NT2/D1 (cell line): ENCODE measurements around the gene HMOX1.
"Not testable (repeated sequence)": the region's sequence is repeated elsewhere in the genome, so short reads cannot be mapped to it uniquely, and the experiment has no call there.

Experiments
- DNase-seq: peaks from one replicate; pipeline ENCODE4 v3.0.0-alpha.2; 2011; ENCODE audit warnings: low read depth, low spot score
- H3K27me3 ChIP-seq: 2 replicates; pipeline ENCODE4 v1.6.0; 2011; ENCODE audit warnings: mild to moderate bottlenecking; ENCODE audit not compliant: insufficient read length, insufficient read depth
- H3K36me3 ChIP-seq: 2 replicates; pipeline ENCODE4 v1.6.1; 2011; ENCODE audit warnings: mild to moderate bottlenecking, low read length, mixed read lengths; ENCODE audit not compliant: insufficient read depth, insufficient read length
- H3K4me1 ChIP-seq: 2 replicates; pipeline ENCODE4 v1.5.1; 2011; ENCODE audit not compliant: insufficient read depth, insufficient read length
- H3K4me3 ChIP-seq: 2 replicates; pipeline ENCODE4 v1.5.1; 2011; ENCODE audit warnings: low read depth; ENCODE audit not compliant: insufficient read length
- H3K9ac ChIP-seq: 2 replicates; pipeline ENCODE4 v1.6.0; 2011; ENCODE audit warnings: low read depth; ENCODE audit not compliant: insufficient read length
- H3K9me3 ChIP-seq: 2 replicates; pipeline ENCODE4 v1.5.1; 2011; ENCODE audit warnings: mild to moderate bottlenecking, low read length; ENCODE audit not compliant: insufficient read depth
- SUZ12 ChIP-seq: IDR thresholded peaks from 2 replicates; pipeline ENCODE4 v1.6.1; 2011; ENCODE audit not compliant: insufficient read length, insufficient read depth; ENCODE audit errors: extremely low read depth
- YY1 ChIP-seq: IDR thresholded peaks from 2 replicates; pipeline ENCODE4 v1.6.1; 2011; ENCODE audit not compliant: insufficient read length, insufficient read depth
- ZNF274 ChIP-seq: IDR thresholded peaks from 2 replicates; pipeline ENCODE4 v1.6.1; 2011; ENCODE audit warnings: mild to moderate bottlenecking, low read depth, low read length

Gene HMOX1

GRCh38 chr22:35394810-35395563 lies 14.1 kb downstream of the HMOX1 start:
- no peaks in the 10 kb centered on the region for H3K27me3 ChIP-seq
- no peaks in the 10 kb centered on the region for H3K4me1 ChIP-seq
- TF ChIP-seq ZNF274 (no peak), YY1 (no peak), SUZ12 (no peak)
- peaks cover 26% of the 10 kb centered on the region for H3K36me3 ChIP-seq
- no peak overlapping the region for H3K4me3 ChIP-seq
- H3K9me3 ChIP-seq: no peaks in the 10 kb centered on the region
- no peak overlapping the region for H3K9ac ChIP-seq
- DNase-seq: no peak

GRCh38 chr22:35396622-35397021 lies 15.7 kb downstream of the HMOX1 start:
- H3K4me3 ChIP-seq, H3K27me3 ChIP-seq, H3K9ac ChIP-seq, H3K4me1 ChIP-seq, H3K9me3 ChIP-seq, DNase-seq: not testable (repeated sequence)
- H3K36me3 ChIP-seq: peaks cover 28% of the 10 kb centered on the region

GRCh38 chr22:35397095-35397904 lies 16.4 kb downstream of the HMOX1 start:
- Histone ChIP-seq H3K9ac (no peak overlapping the region), H3K4me3 (no peak overlapping the region), H3K9me3 (no peaks in the 10 kb centered on the region), H3K4me1 (peaks cover 3% of the 10 kb centered on the region), H3K27me3 (no peaks in the 10 kb centered on the region), H3K36me3 (peaks cover 34% of the 10 kb centered on the region)
- TF ChIP-seq ZNF274 (no peak), SUZ12 (no peak), YY1 (no peak)
- no peak for DNase-seq

DNA sequence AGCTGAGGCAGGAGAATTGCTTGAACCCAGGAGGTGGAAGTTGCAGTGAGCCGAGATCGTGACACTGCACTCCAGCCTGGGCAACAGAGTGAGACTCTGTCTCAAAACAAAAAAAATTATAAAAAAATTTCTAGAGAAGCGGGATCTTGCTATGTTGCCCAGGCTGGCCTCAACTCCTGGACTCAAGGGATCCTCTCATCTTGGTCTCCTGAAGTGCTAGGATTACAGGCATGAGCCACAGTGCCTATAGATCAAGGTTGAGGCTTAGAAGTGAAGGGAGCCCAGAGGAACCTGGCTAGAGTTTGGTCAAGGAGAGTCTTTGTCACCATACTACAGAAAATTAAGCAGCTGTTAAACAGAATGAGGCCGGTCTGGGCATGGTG lies 17.7 kb downstream of the HMOX1 start:
- peaks cover 37% of the 10 kb centered on the region for H3K36me3 ChIP-seq
- H3K9ac ChIP-seq: no peak overlapping the region
- TF ChIP-seq YY1 (no peak), SUZ12 (no peak)
- H3K4me3 ChIP-seq: no peak overlapping the region
- peaks cover 7% of the 10 kb centered on the region for H3K4me1 ChIP-seq
- no peaks in the 10 kb centered on the region for H3K9me3 ChIP-seq
- no peak for DNase-seq
- H3K27me3 ChIP-seq: no peaks in the 10 kb centered on the region

- Histone ChIP-seq H3K9me3 (no peaks in the 10 kb centered on the region), H3K36me3 (peaks cover 37% of the 10 kb centered on the region), H3K9ac (peak overlapping the region; percentile 88), H3K27me3 (no peaks in the 10 kb centered on the region), H3K4me3 (peak overlapping the region; percentile 90), H3K4me1 (peaks cover 7% of the 10 kb centered on the region)
- DNase-seq: no peak
- no peak for TF ChIP-seq ZNF274
Measured at GRCh38 chr22:35399114-35399677, 18.3 kb downstream of the HMOX1 start.

GRCh38 chr22:35399678-35400500 lies 19.0 kb downstream of the HMOX1 start, which contains the start of gene MCM5:
Gene MCM5 (plus strand): TSS chr22:35400140. CDS start chr22:35400439, 299 bp downstream.
- no peak for TF ChIP-seq ZNF274
- TF ChIP-seq SUZ12: no peak
- TF ChIP-seq YY1: peak; percentile 70
- peak within 1 kb of the TSS; percentile 90 for H3K4me3 ChIP-seq
- peak within 1 kb of the TSS; percentile 93 for H3K9ac ChIP-seq
- H3K27me3 ChIP-seq: no peaks in the 10 kb centered on the region
- H3K36me3 ChIP-seq: peaks cover 43% of the 10 kb centered on the region
- peak; percentile 94 for DNase-seq
- H3K9me3 ChIP-seq: no peaks in the 10 kb centered on the region
- peaks cover 7% of the 10 kb centered on the region for H3K4me1 ChIP-seq

DNA sequence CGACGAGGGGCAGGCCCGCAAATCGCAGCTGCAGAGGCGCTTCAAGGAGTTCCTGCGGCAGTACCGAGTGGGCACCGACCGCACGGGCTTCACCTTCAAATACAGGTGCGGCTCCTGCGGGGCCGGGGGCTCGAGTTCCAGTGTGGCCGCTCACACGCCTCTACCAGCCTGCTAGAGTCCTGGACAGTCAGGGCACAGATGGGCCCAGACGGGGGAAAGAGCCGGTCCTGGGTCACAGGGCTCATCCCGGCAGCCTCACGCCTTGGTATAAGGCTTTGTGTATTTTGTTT lies 19.6 kb downstream of the HMOX1 start:
- no peak for TF ChIP-seq SUZ12
- no peak for TF ChIP-seq ZNF274
- no peak for TF ChIP-seq YY1
- no peaks in the 10 kb centered on the region for H3K9me3 ChIP-seq
- peak overlapping the region; percentile 93 for H3K9ac ChIP-seq
- peaks cover 46% of the 10 kb centered on the region for H3K36me3 ChIP-seq
- H3K4me3 ChIP-seq: peak overlapping the region; percentile 90
- no peaks in the 10 kb centered on the region for H3K27me3 ChIP-seq
- DNase-seq: no peak
- peaks cover 7% of the 10 kb centered on the region for H3K4me1 ChIP-seq
